ENCODE data around the gene RRP1.
A peak's percentile ranks its signal among the peaks of the same experiment; 100 is the strongest.

RRP1 gene

GRCh38 chr21:43849532-43850299 lies 60.3 kb downstream of the RRP1 start:
- H3K9me3 Mint-ChIP-seq: peaks cover 12% of the 10 kb centered on the region
- no peak overlapping the region for H3K4me3 Mint-ChIP-seq
- H3K27ac Mint-ChIP-seq: peak overlapping the region; percentile 61

GRCh38 chr21:43850728-43851295 lies 61.4 kb downstream of the RRP1 start:
- peaks cover 8% of the 10 kb centered on the region for H3K36me3 Mint-ChIP-seq (ENCODE audit: low read depth)
- H3K27ac Mint-ChIP-seq: peak overlapping the region; percentile 61
- peaks cover 54% of the 10 kb centered on the region for H3K4me1 Mint-ChIP-seq (ENCODE audit: low read depth)
- H3K27me3 Mint-ChIP-seq: no peaks in the 10 kb centered on the region
- peaks cover 12% of the 10 kb centered on the region for H3K9me3 Mint-ChIP-seq
- intact Hi-C loops (cut with micrococcal nuclease): no loop called here
- H3K4me3 Mint-ChIP-seq: peak overlapping the region; percentile 13

More at GRCh38 chr21:43849532-43850299, 60.3 kb downstream of the RRP1 start:
- intact Hi-C loops (cut with micrococcal nuclease): no loop called here
- peaks cover 46% of the 10 kb centered on the region for H3K4me1 Mint-ChIP-seq (ENCODE audit: low read depth)
- no peaks in the 10 kb centered on the region for H3K27me3 Mint-ChIP-seq
- peaks cover 8% of the 10 kb centered on the region for H3K36me3 Mint-ChIP-seq (ENCODE audit: low read depth)

GRCh38 chr21:43851593-43851992 lies 62.2 kb downstream of the RRP1 start:
- Mint-ChIP-seq H3K4me1 (ENCODE audit: low read depth) (peaks cover 61% of the 10 kb centered on the region), H3K36me3 (ENCODE audit: low read depth) (peaks cover 8% of the 10 kb centered on the region), H3K9me3 (peaks cover 12% of the 10 kb centered on the region), H3K27ac (peak overlapping the region; percentile 61), H3K4me3 (no peak overlapping the region), H3K27me3 (no peaks in the 10 kb centered on the region)
- intact Hi-C loops (cut with micrococcal nuclease): no loop called here

GRCh38 chr21:43853851-43854772 lies 64.7 kb downstream of the RRP1 start:
- Mint-ChIP-seq H3K9me3 (peaks cover 12% of the 10 kb centered on the region), H3K27me3 (no peaks in the 10 kb centered on the region), H3K4me1 (ENCODE audit: low read depth) (peaks cover 79% of the 10 kb centered on the region), H3K27ac (peak overlapping the region; percentile 96), H3K36me3 (ENCODE audit: low read depth) (peaks cover 8% of the 10 kb centered on the region), H3K4me3 (peak overlapping the region; percentile 68)
- intact Hi-C loops (cut with micrococcal nuclease): no loop called here
